ENCODE data around the gene FAM20C.

FAM20C gene

GRCh38 chr7:247636-248035 lies 55.3 kb downstream of the FAM20C start:
- no peak for DNase-seq

GRCh38 chr7:248732-249435 lies 56.5 kb downstream of the FAM20C start:
- no peak for DNase-seq

GRCh38 chr7:249989-250388 lies 57.6 kb downstream of the FAM20C start:
- DNase-seq, result no peak

- DNase-seq, result no peak
Observed at GRCh38 chr7:250523-250922, 58.2 kb downstream of the FAM20C start.

GRCh38 chr7:251005-251404 lies 58.6 kb downstream of the FAM20C start:
- no peak for DNase-seq

- DNase-seq, result no peak
Observed at GRCh38 chr7:251446-252175, 59.2 kb downstream of the FAM20C start.

GRCh38 chr7:252216-252965 lies 60.0 kb downstream of the FAM20C start:
- DNase-seq, result no peak

- DNase-seq, result no peak
Observed at GRCh38 chr7:252981-253380, 60.6 kb downstream of the FAM20C start.

GRCh38 chr7:253581-254336 lies 61.4 kb downstream of the FAM20C start:
- no peak for DNase-seq

GRCh38 chr7:254337-255037 lies 62.1 kb downstream of the FAM20C start:
- no peak for DNase-seq

- no peak for DNase-seq
Observed at GRCh38 chr7:255038-255435, 62.7 kb downstream of the FAM20C start.

GRCh38 chr7:255721-256361 lies 63.5 kb downstream of the FAM20C start:
- DNase-seq, result no peak

- DNase-seq, result no peak
Observed at GRCh38 chr7:256461-256940, 64.1 kb downstream of the FAM20C start.

- DNase-seq, result no peak
Observed at GRCh38 chr7:256981-257646, 64.7 kb downstream of the FAM20C start.

GRCh38 chr7:257647-257992 lies 65.2 kb downstream of the FAM20C start:
- DNase-seq, result no peak

GRCh38 chr7:258476-259190 lies 66.3 kb downstream of the FAM20C start:
- DNase-seq, result no peak

- no peak for DNase-seq
Observed at GRCh38 chr7:259191-259505, 66.8 kb downstream of the FAM20C start.

- DNase-seq, result no peak
Observed at GRCh38 chr7:259751-260405, 67.5 kb downstream of the FAM20C start.

GRCh38 chr7:260441-261281 lies 68.3 kb downstream of the FAM20C start:
- no peak for DNase-seq
